Astrocyte (in vitro differentiated cells and primary cell): ENCODE results near the gene TIMP3. TPM values are rescaled to one million over a fixed set of nuclear protein-coding genes. Genes with fewer than 3 reads are reported as not detected.

ENCODE experiments used
- DNase-seq: peaks from one replicate; pipeline ENCODE4 v3.0.0-alpha.2; 2010; ENCODE audit warnings: low read depth
- FAIRE-seq: peaks from 2 replicates; lab custom pipeline; 2011; peaks lifted over from hg19 to GRCh38; lab: Jason Lieb, UNC
- H2AFZ ChIP-seq: 2 replicates; pipeline ENCODE4 v1.6.0; 2012; ENCODE audit warnings: low read depth, low read length, inconsistent platforms
- H3K27ac ChIP-seq: 2 replicates; pipeline ENCODE4 v1.5.1; 2011; ENCODE audit warnings: low read depth, low read length, inconsistent platforms
- H3K27me3 ChIP-seq: 2 replicates; pipeline ENCODE4 v1.6.0; 2011; ENCODE audit warnings: low read length, inconsistent platforms; ENCODE audit not compliant: insufficient read depth
- H3K36me3 ChIP-seq: 2 replicates; pipeline ENCODE4 v1.5.1; 2011; ENCODE audit warnings: low read length, inconsistent platforms; ENCODE audit not compliant: insufficient read depth
- H3K4me1 ChIP-seq: 2 replicates; pipeline ENCODE4 v1.5.1; 2011; ENCODE audit warnings: low read length, inconsistent platforms; ENCODE audit not compliant: insufficient read depth
- H3K4me2 ChIP-seq: 2 replicates; pipeline ENCODE4 v1.6.0; 2012; ENCODE audit warnings: low read length, inconsistent platforms
- H3K4me3 ChIP-seq: 2 replicates; pipeline ENCODE4 v1.5.1; 2011; ENCODE audit warnings: low read depth, mild to moderate bottlenecking, low read length, inconsistent platforms; ENCODE audit not compliant: insufficient read depth
- H3K79me2 ChIP-seq: 2 replicates; pipeline ENCODE4 v1.6.0; 2012; ENCODE audit warnings: mild to moderate bottlenecking, low read length, inconsistent platforms; ENCODE audit not compliant: insufficient read depth
- H3K9ac ChIP-seq: 2 replicates; pipeline ENCODE4 v1.6.0; 2012; ENCODE audit warnings: mild to moderate bottlenecking, low read length, inconsistent platforms
- H3K9me3 ChIP-seq: 2 replicates; pipeline ENCODE4 v1.5.1; 2012; ENCODE audit warnings: low read depth, mild to moderate bottlenecking, low read length, inconsistent platforms; ENCODE audit not compliant: insufficient read depth
- H4K20me1 ChIP-seq: 2 replicates; pipeline ENCODE4 v1.6.0; 2012; ENCODE audit warnings: low read length, inconsistent platforms; ENCODE audit not compliant: insufficient read depth
- H3K27ac Mint-ChIP-seq: one replicate; pipeline ENCODE4 v1.8.0; 2021; ENCODE audit warnings: mild to moderate bottlenecking, mixed read lengths; ENCODE audit not compliant: unreplicated experiment
- H3K27me3 Mint-ChIP-seq: one replicate; pipeline ENCODE4 v1.8.0; 2021; ENCODE audit warnings: low read depth, mixed read lengths; ENCODE audit not compliant: unreplicated experiment
- H3K36me3 Mint-ChIP-seq: one replicate; pipeline ENCODE4 v1.8.0; 2021; ENCODE audit warnings: low read depth, mixed read lengths; ENCODE audit not compliant: unreplicated experiment
- H3K4me1 Mint-ChIP-seq: one replicate; pipeline ENCODE4 v1.8.0; 2021; ENCODE audit warnings: low read depth, mixed read lengths; ENCODE audit not compliant: unreplicated experiment
- H3K4me3 Mint-ChIP-seq: one replicate; pipeline ENCODE4 v1.8.0; 2021; ENCODE audit warnings: mild to moderate bottlenecking, moderate library complexity, mixed read lengths; ENCODE audit not compliant: unreplicated experiment
- H3K9me3 Mint-ChIP-seq: one replicate; pipeline ENCODE4 v1.8.0; 2021; ENCODE audit warnings: mild to moderate bottlenecking, mixed read lengths; ENCODE audit not compliant: unreplicated experiment
- CTCF ChIP-seq: IDR thresholded peaks from 2 replicates; pipeline ENCODE4 v1.5.1; 2011; ENCODE audit warnings: low read depth, mild to moderate bottlenecking, inconsistent platforms, low read length, moderate library complexity; ENCODE audit not compliant: insufficient read depth
- EZH2 ChIP-seq: IDR thresholded peaks from 2 replicates; pipeline ENCODE4 v1.6.1; 2012; ENCODE audit warnings: mild to moderate bottlenecking, low read length, inconsistent platforms; ENCODE audit not compliant: insufficient read depth
- total RNA-seq: library from RNA; stranded (reverse); gene quantifications from 2 replicates; pipeline ENCODE4 v1.2.1, GENCODE V29; 2021

The TIMP3 gene
- total RNA-seq, 1 donor from 2014 or later = 145 TPM

GRCh38 chr22:32808038-32808445 is 6.5 kb downstream of the TIMP3 start:
- Histone ChIP-seq H4K20me1 (peaks cover 89% of the 10 kb centered on the region), H3K4me1 (peaks cover 22% of the 10 kb centered on the region), H3K36me3 (peaks cover 4% of the 10 kb centered on the region), H3K79me2 (peaks cover 98% of the 10 kb centered on the region), H3K9me3 (no peaks in the 10 kb centered on the region), H2AFZ (no peak overlapping the region), H3K4me3 (no peak overlapping the region), H3K4me2 (no peak overlapping the region), H3K9ac (no peak overlapping the region), H3K27me3 (no peaks in the 10 kb centered on the region), H3K27ac (no peak overlapping the region)
- TF ChIP-seq EZH2 (no peak), CTCF (no peak)
- Mint-ChIP-seq H3K4me3 (no peak overlapping the region), H3K27ac (no peak overlapping the region), H3K4me1 (peaks cover 34% of the 10 kb centered on the region), H3K9me3 (no peaks in the 10 kb centered on the region), H3K27me3 (no peaks in the 10 kb centered on the region), H3K36me3 (peaks cover 14% of the 10 kb centered on the region)
- DNase-seq (no peak), FAIRE-seq (no peak)

DNA sequence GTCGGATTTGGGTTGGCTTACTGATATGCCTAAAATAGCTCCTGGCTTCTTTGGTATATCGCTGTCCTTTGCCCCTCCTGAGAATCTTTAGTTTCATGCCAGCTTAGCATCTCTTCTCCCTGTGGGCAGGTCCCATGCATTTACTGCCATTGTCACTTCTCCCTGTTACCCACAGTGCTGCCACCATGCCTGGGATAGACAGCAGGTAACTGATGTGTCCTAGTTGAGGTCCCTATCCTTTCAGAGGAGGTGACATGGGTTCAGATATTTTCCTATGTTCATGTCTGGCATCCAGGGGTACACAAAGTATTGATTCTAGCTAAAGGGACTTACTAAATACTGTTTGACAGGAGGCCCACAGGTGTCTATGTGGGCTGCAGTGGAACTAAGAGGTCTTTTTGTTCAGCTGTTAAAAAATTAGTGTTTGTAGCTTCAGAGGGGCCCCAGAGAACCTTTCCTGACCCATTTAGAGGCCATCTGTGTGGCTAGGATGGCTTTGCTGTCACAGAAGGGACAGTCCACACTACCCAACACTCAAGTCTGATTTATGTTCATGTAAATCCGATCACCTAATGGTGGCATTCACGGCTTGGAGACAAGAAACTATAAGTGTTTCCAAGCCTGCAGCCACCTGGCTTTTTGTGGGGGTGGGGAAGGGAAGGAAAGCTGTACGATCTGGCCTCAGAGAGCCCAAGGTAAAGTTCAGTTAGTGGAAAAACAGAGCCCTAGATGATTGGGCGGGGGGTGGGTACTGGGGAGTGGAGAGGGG is 8.5 kb downstream of the TIMP3 start:
- DNase-seq = no peak
- H4K20me1 ChIP-seq = peaks cover 87% of the 10 kb centered on the region
- H3K4me1 ChIP-seq = peaks cover 6% of the 10 kb centered on the region
- no peaks in the 10 kb centered on the region for H3K27me3 ChIP-seq
- Mint-ChIP-seq H3K4me1 (peaks cover 18% of the 10 kb centered on the region), H3K9me3 (no peaks in the 10 kb centered on the region), H3K4me3 (no peak overlapping the region), H3K27me3 (no peaks in the 10 kb centered on the region), H3K36me3 (peaks cover 14% of the 10 kb centered on the region), H3K27ac (no peak overlapping the region)
- no peak for FAIRE-seq
- H3K9ac ChIP-seq = no peak overlapping the region
- H2AFZ ChIP-seq = no peak overlapping the region
- H3K9me3 ChIP-seq = no peaks in the 10 kb centered on the region
- peaks cover 97% of the 10 kb centered on the region for H3K79me2 ChIP-seq
- peaks cover 4% of the 10 kb centered on the region for H3K36me3 ChIP-seq
- H3K4me3 ChIP-seq = no peak overlapping the region
- no peak overlapping the region for H3K4me2 ChIP-seq
- no peak overlapping the region for H3K27ac ChIP-seq
- no peak for TF ChIP-seq EZH2
- TF ChIP-seq CTCF = no peak

DNA sequence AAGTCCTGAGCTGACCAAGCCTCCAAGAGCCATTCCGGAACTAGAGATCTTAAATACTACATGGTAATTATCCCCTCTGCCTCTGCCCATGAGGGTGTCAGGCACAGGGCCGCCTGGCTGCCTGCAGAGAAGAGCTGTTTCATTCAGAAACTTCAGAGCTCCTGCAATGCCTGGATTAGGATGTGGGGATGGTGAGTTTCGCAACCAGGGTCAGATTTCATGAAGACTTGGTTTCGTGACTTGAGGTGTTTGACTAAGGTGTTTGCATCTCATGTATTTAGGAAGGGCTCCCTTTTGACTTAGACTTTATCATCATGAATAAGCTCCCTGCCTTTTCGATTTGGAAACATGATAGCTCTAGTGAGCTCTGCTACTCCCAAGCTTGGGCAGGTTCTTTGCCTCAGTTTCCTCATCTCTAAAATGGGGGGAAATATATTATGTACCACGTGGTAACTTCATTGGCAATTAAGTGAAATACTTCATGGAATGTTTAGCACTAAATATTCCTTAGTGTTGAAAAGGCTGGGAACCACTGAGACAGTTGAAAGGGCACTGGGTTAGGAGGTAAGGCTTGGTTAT is 9.1 kb downstream of the TIMP3 start:
- Histone ChIP-seq H3K79me2 (peaks cover 97% of the 10 kb centered on the region), H3K4me1 (no peaks in the 10 kb centered on the region), H2AFZ (no peak overlapping the region), H4K20me1 (peaks cover 87% of the 10 kb centered on the region), H3K4me3 (no peak overlapping the region), H3K4me2 (no peak overlapping the region), H3K27ac (no peak overlapping the region), H3K9ac (no peak overlapping the region), H3K27me3 (no peaks in the 10 kb centered on the region), H3K9me3 (no peaks in the 10 kb centered on the region), H3K36me3 (peaks cover 4% of the 10 kb centered on the region)
- Mint-ChIP-seq H3K9me3 (no peaks in the 10 kb centered on the region), H3K27ac (peak overlapping the region; percentile 47), H3K36me3 (peaks cover 14% of the 10 kb centered on the region), H3K27me3 (no peaks in the 10 kb centered on the region), H3K4me3 (no peak overlapping the region), H3K4me1 (peaks cover 13% of the 10 kb centered on the region)
- FAIRE-seq = no peak
- TF ChIP-seq EZH2 = no peak
- TF ChIP-seq CTCF = no peak
- no peak for DNase-seq
